ENCODE data around the gene RAB36.
"Not testable (repeated sequence)": the region's sequence is repeated elsewhere in the genome, so short reads cannot be mapped to it uniquely, and the experiment has no call there.

The RAB36 gene

DNA sequence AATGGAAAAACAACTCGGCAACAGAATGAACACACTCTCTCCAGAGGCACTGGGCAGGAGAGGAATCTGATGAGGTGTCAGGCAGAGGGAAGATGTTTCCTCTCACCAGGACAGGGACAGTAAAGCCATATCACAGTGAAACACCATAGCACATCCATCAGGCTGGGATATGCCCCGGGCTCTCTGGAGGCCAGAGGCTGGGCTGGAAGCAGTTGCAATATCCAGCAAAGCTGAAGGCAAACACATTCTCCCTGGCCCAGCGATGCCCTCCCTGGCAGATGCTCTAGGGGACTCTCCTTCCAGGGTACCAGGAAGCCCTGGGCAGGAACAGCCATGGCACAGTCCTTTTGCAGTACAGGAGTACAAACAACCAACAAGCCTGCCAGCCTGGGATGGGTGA lies 14.6 kb upstream of the RAB36 start:
- in situ Hi-C loops (cut with HindIII; ENCODE audit: low sequenced_read_pairs), result no loop called here

DNA sequence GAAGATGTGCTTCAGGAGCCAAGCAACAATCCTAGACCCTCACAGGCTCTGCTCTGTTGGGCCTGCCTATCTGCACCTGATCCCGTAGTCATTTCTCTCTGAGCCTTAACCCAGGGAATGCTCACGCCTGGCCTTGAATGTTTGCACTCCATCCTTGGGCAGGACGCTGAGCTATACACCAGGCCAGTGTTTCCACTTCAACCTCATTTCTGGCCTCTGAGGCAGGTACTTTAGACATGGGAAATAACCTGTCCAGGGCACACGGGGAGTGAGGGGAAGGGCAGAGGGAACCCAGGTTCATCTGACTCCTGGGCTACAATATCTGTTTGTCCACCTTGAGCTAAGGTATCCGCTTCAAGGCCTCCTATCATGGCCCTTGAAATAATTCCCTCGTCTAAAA lies 13.3 kb upstream of the RAB36 start:
- in situ Hi-C loops (cut with HindIII; ENCODE audit: low sequenced_read_pairs), result no loop called here

DNA sequence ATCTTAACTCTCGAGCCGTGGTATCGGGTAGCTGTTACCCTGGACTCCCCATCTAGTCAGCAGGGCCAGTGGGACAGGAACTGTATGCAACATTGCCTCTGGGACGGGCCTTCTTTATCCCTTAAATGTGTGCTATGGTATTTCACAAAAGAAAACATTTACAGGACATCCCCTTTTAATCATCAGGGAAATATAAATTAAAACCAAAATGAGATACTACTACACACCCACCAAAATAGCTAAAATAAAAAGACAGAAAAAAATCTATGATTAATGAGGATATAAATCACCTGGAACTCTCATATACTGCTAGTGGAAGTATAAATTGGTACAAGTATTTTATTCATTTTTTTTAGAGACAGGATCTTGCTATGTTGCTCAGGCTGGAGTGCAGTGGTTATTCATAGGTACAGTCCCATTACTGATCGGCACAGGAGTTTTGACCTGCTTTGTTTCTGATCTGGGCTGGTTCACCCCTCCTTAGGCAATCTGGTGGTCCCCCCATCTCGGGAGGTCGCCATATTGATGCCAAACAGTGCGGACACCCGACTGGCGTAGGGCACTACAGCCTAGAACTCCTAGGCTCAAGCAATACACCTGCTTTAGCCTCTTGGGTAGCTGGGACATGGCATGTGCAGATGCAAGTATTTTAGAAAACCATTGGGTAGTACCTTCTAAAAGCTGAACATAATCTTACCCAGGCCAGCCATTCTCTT lies 12.7 kb upstream of the RAB36 start:
- in situ Hi-C loops (cut with HindIII; ENCODE audit: low sequenced_read_pairs), result no loop called here

DNA sequence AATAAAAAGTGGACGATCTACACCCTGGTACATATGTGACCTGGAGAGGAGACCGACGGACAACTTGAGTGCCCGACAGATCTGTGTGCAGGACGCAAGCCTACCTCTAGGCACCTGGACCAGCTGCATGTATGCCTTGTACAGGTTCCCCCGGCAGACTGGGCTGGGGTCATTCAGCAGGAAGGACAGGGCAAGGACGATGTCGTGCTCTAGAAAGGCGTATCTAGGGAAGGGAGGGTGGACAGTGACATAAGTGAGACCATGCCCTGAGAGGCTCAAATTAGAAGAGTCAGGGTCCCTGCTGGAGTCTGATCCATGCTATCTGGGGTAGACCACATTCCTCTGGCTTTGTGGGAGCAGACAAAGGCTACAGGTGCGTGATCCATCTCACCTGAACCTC lies 11.4 kb upstream of the RAB36 start:
- in situ Hi-C loops (cut with HindIII; ENCODE audit: low sequenced_read_pairs), result no loop called here

DNA sequence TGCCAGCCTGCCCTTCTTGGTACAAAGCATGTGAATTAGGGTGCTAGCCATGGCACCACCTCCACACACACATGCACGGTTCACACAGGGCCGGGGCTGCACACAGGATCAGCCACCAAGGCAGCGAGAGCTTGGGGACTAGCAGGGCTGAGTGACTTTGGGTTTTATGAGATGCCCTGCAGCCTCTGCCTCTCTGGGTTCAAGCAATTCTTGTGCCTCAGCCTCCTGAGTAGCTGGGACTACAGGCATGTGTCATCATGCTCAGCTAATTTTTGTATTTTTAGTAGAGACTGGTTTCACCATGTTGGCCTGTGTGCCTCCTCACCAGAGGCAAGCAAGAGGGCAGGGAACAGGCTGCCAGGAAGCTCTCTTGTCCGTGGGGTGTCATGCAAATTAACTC lies 8.3 kb upstream of the RAB36 start:
- in situ Hi-C loops (cut with HindIII; ENCODE audit: low sequenced_read_pairs), result not testable (repeated sequence)

DNA sequence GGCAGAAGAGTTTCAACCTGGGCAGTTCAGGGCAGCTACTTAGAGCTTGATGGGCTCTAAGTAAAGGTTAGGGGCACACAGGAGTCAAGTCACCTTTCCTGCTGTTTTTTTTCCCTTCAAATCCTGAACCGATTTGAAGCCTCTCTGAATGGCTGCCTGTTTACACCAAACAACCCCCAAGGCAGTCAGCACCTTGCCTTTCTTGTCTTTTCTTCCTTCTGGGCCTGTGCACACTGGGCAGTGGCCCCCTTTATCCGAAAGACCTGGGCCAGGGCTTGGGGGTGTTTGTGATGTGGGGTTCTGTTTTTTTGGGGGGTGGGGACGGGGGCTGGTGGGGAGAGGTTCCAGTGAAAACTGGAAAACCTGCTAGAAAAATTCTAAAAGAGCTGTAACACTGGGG lies 7.8 kb upstream of the RAB36 start:
- in situ Hi-C loops (cut with HindIII; ENCODE audit: low sequenced_read_pairs), result no loop called here

DNA sequence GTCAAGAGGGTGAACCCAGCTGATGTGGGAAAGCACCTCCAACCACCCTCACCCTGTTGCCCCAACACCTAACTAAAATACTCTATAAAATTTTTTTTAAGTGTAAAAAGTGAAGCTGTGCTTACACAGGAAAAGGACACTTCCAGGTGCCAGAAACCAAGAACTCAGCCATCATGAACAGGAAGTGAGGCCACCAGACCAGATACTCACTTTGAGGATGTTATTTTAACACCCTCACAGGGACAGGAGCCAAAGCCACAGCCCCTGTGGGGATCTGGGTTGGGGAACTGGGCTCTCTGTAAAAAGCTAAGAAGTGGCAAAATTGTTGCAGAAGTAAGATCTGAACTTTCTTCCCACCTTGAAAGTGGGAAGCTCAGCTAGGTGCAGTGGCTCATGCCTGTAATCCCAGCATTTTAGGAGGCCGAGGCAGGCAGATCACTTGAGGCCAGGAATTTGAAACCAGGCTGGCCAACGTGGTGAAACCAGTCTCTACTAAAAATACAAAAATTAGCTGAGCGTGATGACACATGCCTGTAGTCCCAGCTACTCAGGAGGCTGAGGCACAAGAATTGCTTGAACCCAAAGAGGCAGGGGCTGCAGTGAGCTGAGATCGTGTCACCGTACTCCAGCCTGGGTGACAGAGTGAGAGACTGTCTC lies 7.2 kb upstream of the RAB36 start:
- in situ Hi-C loops (cut with HindIII; ENCODE audit: low sequenced_read_pairs), result no loop called here

DNA sequence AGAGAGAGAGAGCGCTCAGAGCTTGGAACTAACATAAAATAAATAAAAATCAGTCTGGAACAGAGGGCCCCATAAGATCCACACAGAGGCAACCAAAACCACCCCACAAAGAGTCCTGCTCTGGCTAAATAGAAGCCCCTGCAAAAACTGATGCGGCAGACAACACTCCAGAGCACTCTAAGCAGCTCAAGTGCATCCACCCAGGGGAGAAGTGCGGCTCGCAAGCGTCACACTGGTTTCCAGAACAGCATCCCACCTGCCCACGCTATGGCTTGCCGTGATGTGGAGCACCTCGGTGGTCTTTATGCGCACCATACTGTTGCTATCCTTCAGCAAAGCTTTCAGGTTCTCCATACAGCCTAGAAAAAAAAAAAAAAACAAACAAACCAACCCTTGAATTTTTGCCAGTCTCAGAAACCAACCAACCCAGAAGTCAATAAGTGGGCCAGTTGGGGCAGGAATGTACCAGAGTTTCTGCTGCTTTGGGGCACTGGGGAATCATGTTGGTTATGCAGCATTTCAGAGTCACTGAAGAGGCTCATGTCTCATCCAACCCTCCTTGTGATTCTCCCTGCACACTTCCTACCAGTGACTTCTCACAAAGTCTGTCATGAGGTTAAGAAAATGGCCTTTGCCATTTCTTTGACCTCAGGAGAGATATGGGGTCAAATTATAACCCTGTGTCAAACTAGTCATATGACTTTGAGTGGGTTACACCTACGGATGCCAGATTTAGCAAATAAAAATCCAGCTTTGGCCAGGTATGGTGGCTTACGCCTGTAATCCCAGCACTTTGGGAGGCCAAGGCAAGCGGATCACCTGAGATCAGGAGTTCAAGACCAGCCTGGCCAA lies 6.5 kb upstream of the RAB36 start:
- in situ Hi-C loops (cut with HindIII; ENCODE audit: low sequenced_read_pairs), result no loop called here

DNA sequence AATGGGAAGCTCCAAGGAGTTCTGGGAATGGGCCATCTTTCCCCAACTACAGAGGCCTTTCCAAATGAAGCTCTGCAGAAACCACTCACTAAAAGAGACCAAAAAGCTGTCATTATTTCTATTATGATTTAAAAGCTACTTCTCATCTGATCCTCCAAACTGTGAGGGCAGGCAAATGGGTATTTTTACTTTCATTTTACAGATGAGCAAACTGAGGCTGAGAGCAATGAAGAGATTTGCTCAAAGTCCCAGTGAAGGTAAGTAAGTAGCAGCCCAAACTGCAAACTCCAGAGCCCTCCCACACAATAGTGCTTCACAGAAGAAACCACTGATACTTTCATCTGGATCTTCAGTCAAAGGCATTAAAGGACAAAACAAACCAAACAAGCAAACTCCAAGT lies 4.9 kb upstream of the RAB36 start:
- in situ Hi-C loops (cut with HindIII; ENCODE audit: low sequenced_read_pairs), result no loop called here

DNA sequence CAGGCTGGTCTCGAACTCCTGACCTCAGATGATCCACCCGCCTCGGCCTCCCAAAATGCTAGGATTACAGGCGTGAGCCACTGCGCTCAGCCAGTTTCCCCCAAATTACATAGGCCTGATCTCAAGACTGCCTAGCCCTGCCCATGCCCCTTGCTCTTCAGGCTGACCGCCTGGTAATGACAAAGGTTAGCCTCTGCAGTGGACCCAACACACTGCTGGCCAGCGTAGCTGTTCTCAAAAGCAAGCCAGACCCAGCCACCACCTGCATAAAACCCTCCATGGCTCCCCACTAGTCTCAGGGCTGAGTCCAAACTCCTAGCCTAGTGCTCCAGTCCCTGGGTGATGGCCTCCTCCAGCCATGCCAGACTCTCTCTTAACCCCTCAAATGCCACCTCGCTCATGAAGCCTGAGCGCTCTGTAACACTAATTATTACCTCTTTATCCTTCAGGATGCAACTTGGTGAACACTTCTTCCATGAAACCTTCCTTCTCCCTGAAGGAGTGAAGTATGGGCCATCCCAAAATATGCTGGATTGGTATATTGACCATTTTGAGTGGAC lies 2.7 kb upstream of the RAB36 start:
- in situ Hi-C loops (cut with HindIII; ENCODE audit: low sequenced_read_pairs), result no loop called here

DNA sequence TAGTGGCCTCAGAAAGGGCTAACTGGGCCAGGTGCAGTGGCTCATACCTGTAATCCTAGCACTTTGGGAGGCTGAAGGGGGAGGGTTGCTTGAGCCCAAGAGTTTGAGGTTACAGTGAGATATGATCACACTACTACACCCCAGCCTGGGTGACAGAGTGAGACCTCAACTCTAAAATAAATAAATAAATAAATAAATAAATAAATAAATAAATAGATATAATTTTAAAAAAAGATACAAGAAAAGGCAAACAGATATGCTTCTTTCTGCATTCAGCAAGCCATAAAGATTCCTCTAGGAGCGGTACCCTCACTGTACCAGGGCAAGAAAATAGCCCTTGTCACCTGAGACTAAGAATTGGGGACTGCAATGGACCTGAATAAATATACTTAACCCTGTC lies 2.2 kb upstream of the RAB36 start:
- in situ Hi-C loops (cut with HindIII; ENCODE audit: low sequenced_read_pairs), result no loop called here

DNA sequence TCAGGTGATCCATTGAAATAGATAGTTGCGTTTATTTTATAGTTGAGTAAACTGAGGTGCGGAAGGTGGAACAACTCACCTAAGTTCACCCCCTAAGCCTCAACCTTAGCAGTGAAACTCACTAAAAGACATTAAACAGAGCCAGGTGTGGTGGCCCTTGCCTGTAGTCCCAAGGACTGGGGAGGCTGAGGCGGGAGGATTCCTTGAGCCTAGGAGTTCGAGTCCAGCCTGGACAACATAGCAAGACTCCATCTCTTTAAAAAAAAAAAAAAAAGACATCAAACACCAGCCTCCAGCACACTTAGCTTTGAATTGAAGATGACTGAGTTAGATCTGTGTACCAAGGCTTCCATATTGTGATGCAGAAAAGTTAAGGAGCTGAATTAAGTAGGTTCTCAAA lies 845 bp upstream of the RAB36 start:
- in situ Hi-C loops (cut with HindIII; ENCODE audit: low sequenced_read_pairs), result no loop called here

DNA sequence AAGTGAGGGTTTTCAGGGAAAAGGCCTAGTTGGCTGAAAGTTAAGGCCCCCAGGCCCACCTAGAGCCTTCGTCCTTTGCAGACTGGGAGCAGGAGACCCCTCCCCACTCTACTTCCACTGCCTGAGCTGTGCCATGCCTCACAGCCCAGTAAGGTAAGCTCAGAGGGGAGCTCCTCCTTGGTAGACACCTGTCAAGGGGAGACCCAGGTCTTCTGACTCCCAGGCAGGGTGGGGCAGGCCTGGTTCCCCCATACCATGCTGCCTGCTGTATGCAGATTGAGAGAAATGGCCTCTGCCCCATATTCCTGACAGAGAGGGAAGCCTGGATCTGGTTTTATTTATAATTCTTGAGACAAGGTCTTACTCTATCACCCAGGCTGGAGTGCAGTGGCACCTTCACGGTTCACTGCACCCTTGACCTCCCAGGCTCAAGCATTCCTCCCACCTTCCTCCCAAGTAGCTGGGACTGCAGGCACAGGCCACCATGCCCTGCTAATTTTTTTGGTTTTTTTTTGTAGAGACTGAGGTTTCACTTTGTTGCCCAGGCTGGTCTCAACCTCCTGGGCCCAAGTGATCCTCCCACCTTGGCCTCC lies 697 bp downstream of the RAB36 start:
- in situ Hi-C loops (cut with HindIII; ENCODE audit: low sequenced_read_pairs), result no loop called here

DNA sequence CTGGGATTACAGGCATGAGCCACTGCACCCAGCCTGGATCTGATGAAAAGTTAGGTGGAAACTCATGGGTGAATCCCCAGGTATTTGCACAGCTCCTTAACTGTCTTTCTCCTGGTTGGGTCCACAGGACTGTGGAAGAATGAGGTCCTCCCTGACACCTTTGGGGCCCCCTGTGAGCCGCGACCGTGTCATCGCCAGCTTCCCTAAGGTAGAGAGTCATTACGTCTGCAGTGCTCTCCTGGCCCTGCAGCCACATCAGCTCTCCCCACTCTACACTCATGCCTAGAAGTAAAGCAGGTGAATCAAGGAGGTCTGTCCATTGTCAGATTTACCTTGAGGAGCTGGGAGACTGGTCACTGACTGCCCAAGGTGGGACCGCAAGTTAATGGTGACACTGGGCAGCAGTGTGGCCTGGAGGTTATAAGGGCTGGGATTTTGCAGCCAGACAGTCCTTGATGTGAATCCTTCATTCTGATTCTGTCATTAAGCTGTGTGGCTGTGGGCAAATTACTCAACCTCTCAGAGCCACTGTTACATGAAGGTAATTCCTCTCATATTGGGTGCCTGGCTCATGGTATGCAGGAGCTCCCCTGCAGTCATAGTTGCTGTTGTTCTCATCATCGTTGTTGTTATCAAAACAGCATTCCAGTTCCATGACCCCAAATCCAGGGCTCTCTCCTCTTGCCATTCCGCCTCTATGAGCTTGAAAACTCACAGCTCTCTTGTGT lies 1.4 kb downstream of the RAB36 start:
- in situ Hi-C loops (cut with HindIII; ENCODE audit: low sequenced_read_pairs), result no loop called here

DNA sequence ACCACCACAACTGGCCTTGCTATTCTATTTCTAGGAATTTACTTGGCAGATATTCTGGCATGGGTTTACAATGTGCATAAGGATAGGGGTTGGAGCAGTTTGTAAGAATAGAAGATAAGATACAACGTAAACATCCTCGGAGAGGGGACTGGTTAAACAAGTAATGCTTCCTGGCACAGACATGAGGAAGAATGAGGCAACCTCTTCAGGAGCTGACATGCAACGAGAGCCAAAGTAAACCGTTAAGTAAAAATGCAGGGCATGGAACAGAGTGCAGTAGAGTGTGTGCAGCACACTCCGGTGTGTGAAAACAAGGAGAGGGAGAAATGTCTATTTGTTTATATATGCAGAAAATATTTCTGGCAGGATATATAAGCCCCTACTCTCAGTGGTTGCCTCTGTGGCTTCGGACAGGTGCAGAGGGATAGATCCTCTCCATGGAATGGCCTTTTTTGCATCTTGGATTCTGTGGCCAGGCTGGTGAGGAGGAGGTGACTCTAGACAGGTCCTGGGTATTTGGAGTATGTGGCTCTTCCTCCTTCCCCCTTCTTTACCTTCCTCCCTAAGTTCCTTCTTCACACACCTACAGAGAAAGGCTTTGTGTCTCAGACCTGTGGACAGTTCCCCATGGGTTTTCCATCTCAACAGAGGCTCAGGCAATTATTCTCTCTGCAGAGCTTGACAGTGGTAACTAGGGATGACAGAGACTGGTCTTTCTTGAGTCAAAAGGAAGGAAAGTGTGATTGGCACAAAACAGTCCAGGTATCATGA lies 2.5 kb downstream of the RAB36 start:
- in situ Hi-C loops (cut with HindIII; ENCODE audit: low sequenced_read_pairs), result no loop called here

DNA sequence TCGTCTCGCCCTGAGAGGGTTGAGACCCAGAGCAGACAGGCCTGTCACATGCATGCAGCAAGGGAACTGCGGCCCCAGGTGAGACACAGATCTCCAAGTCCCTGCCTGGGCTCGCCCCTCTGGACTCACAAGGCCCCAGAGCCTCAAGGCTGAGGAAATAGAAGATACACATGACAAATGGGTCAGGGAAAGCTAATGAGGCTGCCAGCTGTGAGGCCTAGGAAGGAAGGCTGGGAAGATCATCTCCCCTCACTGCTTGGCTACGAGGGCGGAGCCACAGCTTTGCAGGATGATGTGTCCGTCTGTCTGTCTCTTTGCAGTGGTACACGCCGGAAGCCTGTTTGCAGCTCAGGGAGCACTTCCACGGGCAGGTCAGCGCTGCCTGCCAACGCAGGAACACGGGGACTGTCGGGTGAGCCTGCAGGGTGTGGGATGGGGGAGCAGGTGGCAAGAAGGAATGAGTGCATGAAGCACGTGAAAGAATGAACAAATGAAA lies 4.5 kb downstream of the RAB36 start:
- in situ Hi-C loops (cut with HindIII; ENCODE audit: low sequenced_read_pairs), result no loop called here

DNA sequence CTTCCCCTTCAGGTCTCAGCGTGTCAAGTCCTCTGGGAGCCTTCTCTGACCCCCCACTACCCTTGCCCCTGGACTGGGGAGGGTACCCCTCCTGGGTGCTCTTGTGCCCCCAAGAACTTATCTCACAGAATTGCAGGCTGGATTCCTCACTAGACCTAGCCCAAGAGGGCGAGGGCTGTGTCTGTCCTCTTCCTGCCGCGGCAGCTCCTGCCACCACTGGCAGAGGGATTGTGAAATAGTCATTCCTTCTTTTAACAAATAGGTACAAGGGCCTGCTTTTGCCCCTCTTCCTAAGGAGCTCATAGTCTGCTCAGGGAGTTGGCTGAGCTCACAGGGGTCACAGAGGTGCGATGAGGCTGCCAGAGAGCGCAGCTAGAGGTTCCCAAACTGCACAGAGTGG lies 5.5 kb downstream of the RAB36 start:
- in situ Hi-C loops (cut with HindIII; ENCODE audit: low sequenced_read_pairs), result no loop called here

DNA sequence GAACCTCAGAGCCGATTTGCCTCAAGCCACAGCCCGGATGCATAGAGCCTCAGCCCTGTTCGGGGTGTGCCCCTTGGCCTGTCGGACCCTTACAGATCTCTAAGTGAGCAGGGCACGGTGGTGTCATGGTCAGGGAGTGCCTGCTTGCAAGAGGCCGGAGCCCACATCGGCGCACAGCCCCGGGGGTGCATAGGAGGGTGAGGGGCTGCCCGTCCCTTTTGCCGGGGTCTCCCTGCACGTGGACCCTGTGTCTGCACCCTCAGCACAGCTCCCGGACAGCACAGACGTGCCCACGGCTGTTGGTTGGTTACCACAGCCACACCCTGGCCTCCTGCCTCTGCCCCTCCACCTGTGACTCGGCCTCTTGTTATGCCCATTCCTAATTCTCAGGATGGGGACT lies 6.5 kb downstream of the RAB36 start:
- in situ Hi-C loops (cut with HindIII; ENCODE audit: low sequenced_read_pairs), result no loop called here

DNA sequence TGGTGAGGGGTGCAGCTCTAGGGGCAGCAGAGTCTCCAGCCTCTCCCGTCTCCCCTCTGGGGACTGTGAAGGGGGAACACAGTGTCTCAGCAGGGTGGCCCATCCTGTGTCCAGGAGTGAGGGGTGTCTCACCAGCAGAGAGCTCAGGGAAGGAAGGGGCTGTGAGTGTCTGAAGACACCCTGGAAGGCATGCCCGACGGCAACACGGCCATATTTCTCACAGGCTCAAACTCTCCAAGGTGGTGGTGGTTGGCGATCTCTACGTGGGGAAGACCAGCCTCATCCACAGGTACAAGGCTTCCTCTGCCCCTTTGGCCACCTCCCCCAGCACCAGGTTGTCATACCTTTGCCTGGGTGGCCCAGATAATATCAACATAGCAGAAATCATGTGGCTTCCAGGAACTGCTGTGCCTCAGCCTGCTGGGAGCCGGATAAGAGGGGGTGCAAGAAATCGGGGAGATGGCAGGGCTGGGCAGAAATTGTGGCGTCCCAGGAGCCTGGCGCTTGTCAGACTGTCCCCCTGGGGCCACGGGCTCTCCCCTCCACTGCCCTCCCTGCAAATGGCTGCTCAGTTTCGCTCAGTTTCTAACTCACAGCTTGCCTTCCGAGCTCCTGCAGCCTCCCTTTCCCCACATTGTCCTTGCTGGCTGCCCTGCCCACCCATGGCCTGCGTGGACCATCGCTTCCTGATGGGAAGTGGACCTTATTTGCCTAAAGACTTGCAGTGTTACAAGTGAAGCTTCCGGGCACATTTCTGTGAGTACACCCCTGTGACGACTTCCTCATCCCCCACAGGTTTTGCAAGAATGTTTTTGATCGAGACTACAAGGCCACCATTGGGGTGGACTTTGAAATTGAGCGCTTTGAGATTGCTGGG lies 7.2 kb downstream of the RAB36 start:
- in situ Hi-C loops (cut with HindIII; ENCODE audit: low sequenced_read_pairs), result no loop called here

Data from DLD1 (cell line).